ACHN (cell line): ENCODE data around the gene E2F2.

Experiments used
- DNase-seq: peaks from one replicate; pipeline ENCODE4 v3.0.0-alpha.2; 2015
- in situ Hi-C: cut with HindIII; loops from 2 replicates; pipeline ENCODE4 v1.10.0; 2017; ENCODE audit warnings: low sequenced_read_pairs, low pct_ligation_motif_present, low pct_unique_long_range_greater_than_20kb

E2F2 gene

GRCh38 chr1:23530747-23531561 is at the start of gene E2F2:
TSS of gene E2F2 (minus strand) at chr1:23531233. CDS start at chr1:23530793, 440 bp downstream.
- peak; percentile 83 for DNase-seq
- in situ Hi-C loops: no loop called here

GRCh38 chr1:23578997-23579363 is 47.9 kb upstream of the E2F2 start:
- no peak for DNase-seq
- in situ Hi-C loops: no loop called here

GRCh38 chr1:23578311-23578996 is 47.4 kb upstream of the E2F2 start:
- in situ Hi-C loops: no loop called here
- DNase-seq: no peak

- DNase-seq: peak; percentile 76
These were observed 46.3 kb upstream of the E2F2 start for GRCh38 chr1:23577056-23578004.

GRCh38 chr1:23576338-23577055 is 45.5 kb upstream of the E2F2 start:
- in situ Hi-C loops: no loop called here

More at GRCh38 chr1:23577056-23578004, 46.3 kb upstream of the E2F2 start:
- in situ Hi-C loops: no loop called here

GRCh38 chr1:23575226-23575810 is 44.3 kb upstream of the E2F2 start:
- in situ Hi-C loops: no loop called here
- DNase-seq: no peak

More at GRCh38 chr1:23576338-23577055, 45.5 kb upstream of the E2F2 start:
- DNase-seq: peak; percentile 16

- in situ Hi-C loops: no loop called here
- no peak for DNase-seq
These were observed 43.3 kb upstream of the E2F2 start for GRCh38 chr1:23574265-23574754.

GRCh38 chr1:23573574-23574182 is 42.6 kb upstream of the E2F2 start:
- no peak for DNase-seq
- in situ Hi-C loops: no loop called here

- in situ Hi-C loops: no loop called here
- no peak for DNase-seq
These were observed 40.4 kb upstream of the E2F2 start for GRCh38 chr1:23571465-23571864.

- in situ Hi-C loops: no loop called here
- DNase-seq: no peak
These were observed 39.1 kb upstream of the E2F2 start for GRCh38 chr1:23570001-23570691.

GRCh38 chr1:23568608-23569383 is 37.8 kb upstream of the E2F2 start:
- DNase-seq: no peak
- in situ Hi-C loops: no loop called here

- DNase-seq: no peak
- in situ Hi-C loops: no loop called here
These were observed 37.1 kb upstream of the E2F2 start for GRCh38 chr1:23567996-23568607.

GRCh38 chr1:23567629-23567995 is 36.6 kb upstream of the E2F2 start:
- DNase-seq: no peak
- in situ Hi-C loops: no loop called here

- in situ Hi-C loops: no loop called here
- DNase-seq: no peak
These were observed 35.3 kb upstream of the E2F2 start for GRCh38 chr1:23566304-23566703.

- DNase-seq: no peak
- in situ Hi-C loops: no loop called here
These were observed 34.7 kb upstream of the E2F2 start for GRCh38 chr1:23565776-23566175.
